Raji (cell line): ENCODE measurements around the gene CHMP1B.

Source experiments
- POLR2A ChIP-seq: IDR thresholded peaks from 2 replicates; pipeline ENCODE4 v1.6.1; 2011; ENCODE audit warnings: low read depth, low read length, control low read depth; ENCODE audit not compliant: insufficient read depth

Gene CHMP1B

GRCh38 chr18:11828786-11829432 lies 22.3 kb upstream of the CHMP1B start:
- no peak for TF ChIP-seq POLR2A

- no peak for TF ChIP-seq POLR2A
Observed at GRCh38 chr18:11830585-11830984, 20.6 kb upstream of the CHMP1B start.

DNA sequence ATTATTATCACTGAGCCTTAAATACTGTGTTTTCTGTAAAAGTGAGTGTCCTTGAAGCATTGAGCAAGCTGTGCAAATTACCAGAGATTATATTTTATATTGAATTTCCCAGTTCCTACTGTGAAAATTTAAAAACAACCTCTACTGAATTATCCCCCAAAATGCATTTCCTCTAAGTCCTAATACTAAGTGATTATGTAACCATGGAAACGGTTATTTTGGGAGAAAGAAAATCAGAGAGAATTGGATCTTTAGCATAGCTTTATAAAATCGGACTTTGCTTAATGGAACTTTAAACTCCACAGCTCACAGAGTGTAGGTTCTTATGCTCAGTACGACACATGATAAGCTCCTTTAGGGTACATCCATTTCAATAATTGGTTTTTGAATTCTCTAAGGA lies 19.3 kb upstream of the CHMP1B start:
- no peak for TF ChIP-seq POLR2A

DNA sequence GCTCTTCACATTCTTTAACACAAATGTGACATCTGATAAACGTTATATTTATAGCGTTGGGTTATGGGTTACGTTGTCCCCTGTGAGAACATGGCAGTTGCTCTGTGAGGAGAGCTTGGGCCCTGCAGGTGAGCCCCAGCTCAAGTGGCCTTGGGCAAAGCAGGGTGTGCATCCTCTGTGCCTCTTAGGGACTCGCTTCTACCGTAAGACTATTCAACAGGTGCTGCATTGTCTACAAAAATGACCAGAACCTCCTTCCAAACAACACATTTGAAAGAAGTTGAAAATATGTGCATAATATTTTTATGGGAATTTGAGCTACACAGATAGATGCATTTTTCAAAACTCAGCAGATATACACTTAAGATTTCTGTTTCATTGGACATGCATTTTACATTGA lies 16.4 kb upstream of the CHMP1B start:
- TF ChIP-seq POLR2A, result no peak

DNA sequence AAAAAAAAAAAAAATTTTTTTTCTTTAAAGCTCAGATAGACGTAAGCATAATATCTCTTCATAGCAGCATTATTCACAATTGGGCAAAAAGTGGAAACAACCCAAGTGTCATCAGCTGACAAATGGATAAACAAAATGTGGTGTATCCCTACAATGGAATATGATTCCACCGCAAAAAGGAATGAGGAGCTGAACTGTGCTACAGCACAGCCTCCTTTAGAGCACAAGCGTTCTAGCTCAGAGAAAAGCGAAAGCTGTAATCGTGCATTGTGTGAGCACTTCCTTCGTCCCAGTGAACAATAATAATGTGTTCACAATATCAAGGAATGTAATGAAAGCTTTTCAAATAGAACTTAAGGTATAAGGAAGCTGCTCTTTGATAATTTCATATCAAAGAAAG lies 11.7 kb upstream of the CHMP1B start:
- TF ChIP-seq POLR2A, result no peak

DNA sequence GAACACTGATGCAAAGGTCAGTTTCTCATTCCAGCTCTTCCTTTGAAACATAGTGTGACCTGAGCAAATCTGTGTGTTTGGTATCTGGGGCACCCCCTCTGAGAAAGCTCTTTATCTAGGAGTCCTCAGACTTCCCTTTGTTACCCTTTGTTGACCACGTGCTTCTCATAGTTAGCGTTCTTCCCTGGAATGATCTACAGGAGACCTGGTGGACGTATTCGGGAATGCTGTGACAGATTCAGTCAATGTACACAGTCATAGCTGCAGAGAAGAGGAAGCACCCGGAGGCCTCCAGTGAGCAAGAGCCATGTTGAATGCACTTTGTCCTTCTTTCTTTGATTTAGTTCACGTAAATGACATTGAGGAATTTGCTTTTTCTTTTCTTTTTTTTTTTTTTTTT lies 10.7 kb upstream of the CHMP1B start:
- no peak for TF ChIP-seq POLR2A

- no peak for TF ChIP-seq POLR2A
Observed at GRCh38 chr18:11842562-11842961, 8.7 kb upstream of the CHMP1B start.

DNA sequence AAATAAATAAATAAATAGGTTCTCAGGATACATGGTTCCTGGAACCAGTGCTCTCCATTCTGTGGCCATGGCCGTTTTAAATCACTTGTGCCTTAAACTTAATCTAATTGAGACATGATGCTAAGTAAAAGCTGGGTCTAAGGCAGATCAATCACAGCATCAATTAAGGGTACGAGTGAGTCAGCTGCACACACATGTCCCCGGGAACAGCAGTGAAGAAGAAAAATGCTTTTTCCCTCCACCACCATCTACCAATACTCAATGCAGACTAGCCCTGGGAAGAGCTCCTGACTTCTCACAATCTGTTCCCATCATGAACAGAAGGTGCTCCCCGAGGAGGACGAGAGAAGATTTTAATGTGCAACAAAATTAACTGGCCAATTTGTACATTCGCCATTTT lies 6.8 kb upstream of the CHMP1B start:
- TF ChIP-seq POLR2A, result no peak

GRCh38 chr18:11845654-11846053 lies 5.6 kb upstream of the CHMP1B start:
- TF ChIP-seq POLR2A, result no peak

DNA sequence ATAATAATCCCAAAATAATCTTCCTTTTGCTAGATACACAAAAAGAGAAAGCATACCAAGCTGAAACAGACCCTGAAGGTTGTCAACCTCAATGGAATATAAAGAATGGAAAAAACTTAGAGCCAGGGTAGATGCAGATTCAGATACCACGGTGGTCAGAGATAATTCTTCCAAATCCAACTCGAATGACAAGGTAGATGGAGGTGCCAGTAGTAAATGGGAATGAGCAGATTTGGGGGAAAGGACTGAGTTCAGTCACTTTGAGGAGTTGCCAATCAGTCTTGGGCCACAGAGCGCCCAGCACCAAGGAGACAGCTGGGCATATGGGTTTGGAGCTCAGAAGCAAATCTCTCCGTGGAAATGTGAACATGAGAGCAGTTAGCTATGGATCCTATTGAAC lies 3.4 kb upstream of the CHMP1B start:
- no peak for TF ChIP-seq POLR2A

- no peak for TF ChIP-seq POLR2A
Observed at GRCh38 chr18:11849279-11849678, 1.9 kb upstream of the CHMP1B start.

GRCh38 chr18:11849841-11850634 lies 1.2 kb upstream of the CHMP1B start:
- TF ChIP-seq POLR2A, result no peak

DNA sequence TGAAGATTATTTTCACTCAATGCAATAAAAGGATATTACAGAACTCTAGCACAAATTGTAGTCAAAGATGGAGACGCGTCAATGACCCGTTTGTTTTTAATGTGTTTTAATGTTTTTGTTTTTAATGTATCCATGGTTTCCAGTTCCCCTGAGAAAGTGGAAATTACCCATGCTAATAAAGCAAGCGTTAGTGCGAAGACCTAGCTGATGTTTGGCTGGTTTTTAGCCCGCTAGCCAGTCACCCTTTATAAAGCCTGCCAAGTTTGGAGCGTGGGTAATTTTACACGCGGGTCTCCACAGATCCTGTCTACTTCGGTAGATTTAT lies 430 bp upstream of the CHMP1B start:
- no peak for TF ChIP-seq POLR2A

GRCh38 chr18:11851806-11852337 lies 659 bp downstream of the CHMP1B start:
- TF ChIP-seq POLR2A, result no peak

DNA sequence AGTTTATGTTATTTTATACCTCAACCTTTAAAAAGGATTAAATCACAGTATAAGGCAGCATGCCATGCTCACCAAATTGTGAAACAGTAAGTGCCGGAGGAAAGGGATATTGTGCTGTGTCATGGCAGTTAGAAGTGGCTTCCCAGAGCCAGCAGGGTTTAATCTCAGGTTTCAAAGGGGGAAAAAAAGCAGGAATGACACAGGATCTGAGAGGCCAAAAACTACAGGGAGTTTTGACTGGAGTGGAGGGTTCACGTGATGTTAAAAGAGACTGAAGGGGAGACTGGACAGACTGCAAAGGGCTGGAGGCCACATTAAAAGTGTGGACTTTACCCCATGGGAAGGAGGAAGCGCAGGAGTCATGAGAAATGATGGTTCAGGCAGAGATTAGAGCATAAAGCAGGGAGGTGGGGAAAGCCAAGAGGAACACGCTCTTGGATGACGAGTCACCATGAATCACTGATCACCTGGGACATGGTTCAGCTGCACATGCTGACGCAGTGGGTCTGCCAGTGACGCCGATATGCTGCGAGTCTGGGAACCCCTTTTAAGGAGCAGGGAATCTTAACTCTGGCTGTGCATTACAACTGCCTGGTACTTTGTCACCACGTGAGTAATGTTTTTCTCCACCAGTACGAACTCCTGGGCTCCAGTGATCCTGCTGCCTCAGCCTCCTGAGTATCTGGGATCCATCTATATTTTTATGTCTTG lies 6.1 kb downstream of the CHMP1B start:
- TF ChIP-seq POLR2A, result no peak

GRCh38 chr18:11859282-11859830 lies 8.1 kb downstream of the CHMP1B start:
- TF ChIP-seq POLR2A, result no peak

DNA sequence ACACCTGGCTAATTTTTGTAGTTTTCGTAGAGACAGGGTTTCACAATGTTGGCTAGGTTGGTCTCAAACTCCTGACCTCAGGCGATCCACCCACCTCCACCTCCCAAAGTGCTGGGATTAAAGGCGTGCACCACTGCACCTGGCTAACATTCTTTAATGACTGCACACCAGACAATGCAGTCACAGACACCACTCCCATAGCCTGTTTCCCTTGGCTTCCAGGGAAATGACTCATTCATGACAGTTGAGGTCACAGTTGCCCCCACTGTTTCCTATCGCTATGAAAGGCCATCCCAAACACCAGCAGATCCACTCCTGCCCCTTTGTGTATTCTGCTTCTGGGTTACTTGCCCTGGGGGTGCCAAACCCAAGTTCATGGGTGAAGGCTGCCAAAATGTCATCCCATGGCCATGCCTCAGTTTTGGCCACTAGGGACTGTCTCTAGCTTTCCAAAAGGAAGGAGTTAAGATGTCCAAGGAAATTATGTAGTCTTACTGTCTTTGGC lies 8.7 kb downstream of the CHMP1B start:
- no peak for TF ChIP-seq POLR2A
